OCI-LY7 (cell line): ENCODE results near the gene WDR74.

ENCODE experiments used
- CTCF ChIP-seq: fragments of 200-600 bp; sonication (generic); conservative IDR thresholded peaks from 2 replicates; pipeline ENCODE4 v1.5.1; 2014; ENCODE audit warnings: mild to moderate bottlenecking, antibody characterized with exemption, low read length, moderate library complexity, mixed read lengths
- EZH2phosphoT487 ChIP-seq: fragments of 200-600 bp; sonication (generic); IDR thresholded peaks from 2 replicates; pipeline ENCODE4 v1.6.1; 2018; ENCODE audit warnings: low read depth, borderline replicate concordance, mild to moderate bottlenecking, mixed run types, antibody characterized with exemption, low read length, moderate library complexity, mixed read lengths

- no peak for TF ChIP-seq CTCF
- no peak for TF ChIP-seq EZH2phosphoT487
These were observed 11.8 kb upstream of the WDR74 start for GRCh38 chr11:62850911-62851806.
